Breast epithelium (tissue), 3 donors: ENCODE measurements around the gene KLHL5.

ENCODE experiments used
- POLR2A ChIP-seq: fragments of 450-650 bp; IDR thresholded peaks from one replicate; pipeline ENCODE4 v1.6.1; 2016; ENCODE audit warnings: antibody characterized with exemption, mild to moderate bottlenecking, moderate library complexity
- TF ChIP-seq, protein P1 (sequence below), 3 donors: fragments of 450-650 bp; IDR thresholded peaks; one replicate each; pipeline ENCODE4 v1.5.1; 2016 to 2017; ENCODE audit warnings: antibody characterized with exemption in 3 of 3, mild to moderate bottlenecking in 3 of 3, moderate library complexity in 3 of 3

DNA sequence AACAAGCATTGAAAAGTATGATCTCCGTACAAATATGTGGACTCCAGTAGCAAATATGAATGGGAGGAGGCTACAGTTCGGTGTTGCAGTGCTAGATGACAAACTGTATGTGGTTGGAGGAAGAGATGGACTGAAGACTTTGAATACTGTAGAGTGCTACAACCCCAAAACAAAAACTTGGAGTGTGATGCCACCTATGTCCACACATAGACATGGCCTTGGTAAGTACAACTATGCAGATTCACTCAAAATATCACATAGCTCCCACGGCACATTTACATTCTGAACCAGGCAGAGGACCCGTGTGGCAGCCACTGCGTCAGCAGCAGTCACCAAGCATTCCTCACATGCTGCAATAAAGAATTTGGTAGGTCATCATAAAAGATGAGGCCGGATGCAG is 41.3 kb downstream of the KLHL5 start:
- TF ChIP-seq, protein P1, sequence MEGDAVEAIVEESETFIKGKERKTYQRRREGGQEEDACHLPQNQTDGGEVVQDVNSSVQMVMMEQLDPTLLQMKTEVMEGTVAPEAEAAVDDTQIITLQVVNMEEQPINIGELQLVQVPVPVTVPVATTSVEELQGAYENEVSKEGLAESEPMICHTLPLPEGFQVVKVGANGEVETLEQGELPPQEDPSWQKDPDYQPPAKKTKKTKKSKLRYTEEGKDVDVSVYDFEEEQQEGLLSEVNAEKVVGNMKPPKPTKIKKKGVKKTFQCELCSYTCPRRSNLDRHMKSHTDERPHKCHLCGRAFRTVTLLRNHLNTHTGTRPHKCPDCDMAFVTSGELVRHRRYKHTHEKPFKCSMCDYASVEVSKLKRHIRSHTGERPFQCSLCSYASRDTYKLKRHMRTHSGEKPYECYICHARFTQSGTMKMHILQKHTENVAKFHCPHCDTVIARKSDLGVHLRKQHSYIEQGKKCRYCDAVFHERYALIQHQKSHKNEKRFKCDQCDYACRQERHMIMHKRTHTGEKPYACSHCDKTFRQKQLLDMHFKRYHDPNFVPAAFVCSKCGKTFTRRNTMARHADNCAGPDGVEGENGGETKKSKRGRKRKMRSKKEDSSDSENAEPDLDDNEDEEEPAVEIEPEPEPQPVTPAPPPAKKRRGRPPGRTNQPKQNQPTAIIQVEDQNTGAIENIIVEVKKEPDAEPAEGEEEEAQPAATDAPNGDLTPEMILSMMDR (IDR thresholded peaks at IDR 0.05): no peak
- TF ChIP-seq POLR2A: no peak
